NCI-H1092 (cell line): ENCODE measurements around the gene FOXF1.

Source experiments
- DNase-seq: peaks from one replicate; lab custom pipeline; 2025; lab: John Stamatoyannopoulos, UW

The FOXF1 gene

GRCh38 chr16:86492961-86493629 is 17.2 kb upstream of the FOXF1 start:
- no peak for DNase-seq

- DNase-seq = no peak
These were observed 16.2 kb upstream of the FOXF1 start for GRCh38 chr16:86494039-86494564.

GRCh38 chr16:86494565-86495356 is 15.6 kb upstream of the FOXF1 start:
- DNase-seq = no peak

GRCh38 chr16:86495357-86495701 is 15.0 kb upstream of the FOXF1 start:
- no peak for DNase-seq

GRCh38 chr16:86495756-86496261 is 14.5 kb upstream of the FOXF1 start:
- DNase-seq = no peak

GRCh38 chr16:86496262-86496928 is 13.9 kb upstream of the FOXF1 start:
- no peak for DNase-seq

GRCh38 chr16:86496929-86497461 is 13.3 kb upstream of the FOXF1 start:
- no peak for DNase-seq

GRCh38 chr16:86497551-86498021 is 12.7 kb upstream of the FOXF1 start:
- DNase-seq = no peak

- DNase-seq = no peak
These were observed 12.1 kb upstream of the FOXF1 start for GRCh38 chr16:86498155-86498670.

- no peak for DNase-seq
These were observed 11.5 kb upstream of the FOXF1 start for GRCh38 chr16:86498671-86499439.

- DNase-seq = no peak
These were observed 10.9 kb upstream of the FOXF1 start for GRCh38 chr16:86499440-86499786.

- no peak for DNase-seq
These were observed 10.2 kb upstream of the FOXF1 start for GRCh38 chr16:86499889-86500707.

- no peak for DNase-seq
These were observed 9.4 kb upstream of the FOXF1 start for GRCh38 chr16:86500708-86501510.

GRCh38 chr16:86501989-86502855 is 8.1 kb upstream of the FOXF1 start:
- DNase-seq = no peak

GRCh38 chr16:86502856-86503748 is 7.2 kb upstream of the FOXF1 start:
- DNase-seq = no peak

GRCh38 chr16:86503830-86504229 is 6.5 kb upstream of the FOXF1 start:
- no peak for DNase-seq

GRCh38 chr16:86504315-86505184 is 5.8 kb upstream of the FOXF1 start:
- DNase-seq = no peak
